ENCODE data around the gene SMG6. TPM values are rescaled to one million over a fixed set of nuclear protein-coding genes. Genes with fewer than 3 reads are reported as not detected.

Gene SMG6
- total RNA-seq, 6 donors from 2014 or later: 29.9 to 126 (median 30.5) TPM

- peak overlapping the region in 3 of 4 donors; percentile 27 to 32 (median 30) for H3K27ac ChIP-seq
- 84% methylated on average over 6 of the region's 6 CpGs for WGBS, 2 donors
These were observed 72.7 kb downstream of the SMG6 start for GRCh38 chr17:2230877-2231276.

GRCh38 chr17:2227025-2227699 lies 76.4 kb downstream of the SMG6 start:
- Histone ChIP-seq H3K27me3 (no peaks in the 10 kb centered on the region), H3K36me3 (no peaks in the 10 kb centered on the region), H3K4me1 (peaks cover 10 to 26% (median 19%) of the 10 kb centered on the region in 4 donors), H3K27ac (no peak overlapping the region), H3K4me3 (no peak overlapping the region), H3K9me3 (no peaks in the 10 kb centered on the region)
- TF ChIP-seq POLR2A (IDR thresholded peaks at IDR 0.05) (no peak), POLR2AphosphoS5 (IDR thresholded peaks at IDR 0.05) (no peak), EP300 (IDR thresholded peaks at IDR 0.05) (no peak)
- TF ChIP-seq, protein P1, sequence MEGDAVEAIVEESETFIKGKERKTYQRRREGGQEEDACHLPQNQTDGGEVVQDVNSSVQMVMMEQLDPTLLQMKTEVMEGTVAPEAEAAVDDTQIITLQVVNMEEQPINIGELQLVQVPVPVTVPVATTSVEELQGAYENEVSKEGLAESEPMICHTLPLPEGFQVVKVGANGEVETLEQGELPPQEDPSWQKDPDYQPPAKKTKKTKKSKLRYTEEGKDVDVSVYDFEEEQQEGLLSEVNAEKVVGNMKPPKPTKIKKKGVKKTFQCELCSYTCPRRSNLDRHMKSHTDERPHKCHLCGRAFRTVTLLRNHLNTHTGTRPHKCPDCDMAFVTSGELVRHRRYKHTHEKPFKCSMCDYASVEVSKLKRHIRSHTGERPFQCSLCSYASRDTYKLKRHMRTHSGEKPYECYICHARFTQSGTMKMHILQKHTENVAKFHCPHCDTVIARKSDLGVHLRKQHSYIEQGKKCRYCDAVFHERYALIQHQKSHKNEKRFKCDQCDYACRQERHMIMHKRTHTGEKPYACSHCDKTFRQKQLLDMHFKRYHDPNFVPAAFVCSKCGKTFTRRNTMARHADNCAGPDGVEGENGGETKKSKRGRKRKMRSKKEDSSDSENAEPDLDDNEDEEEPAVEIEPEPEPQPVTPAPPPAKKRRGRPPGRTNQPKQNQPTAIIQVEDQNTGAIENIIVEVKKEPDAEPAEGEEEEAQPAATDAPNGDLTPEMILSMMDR (IDR thresholded peaks at IDR 0.05): no peak
- ATAC-seq (ENCODE audit: low FRiP score in 2 of 2): no peak
- WGBS, 2 donors: 78 to 88% methylated on average over 6 of the region's 6 CpGs
- no peak for DNase-seq

More at GRCh38 chr17:2230877-2231276, 72.7 kb downstream of the SMG6 start:
- Histone ChIP-seq H3K9me3 (no peaks in the 10 kb centered on the region), H3K36me3 (peaks cover 0 to 7% (median 4%) of the 10 kb centered on the region in 4 donors), H3K27me3 (no peaks in the 10 kb centered on the region), H3K4me3 (no peak overlapping the region), H3K4me1 (peaks cover 4 to 14% (median 11%) of the 10 kb centered on the region in 4 donors)
- ATAC-seq (ENCODE audit: low FRiP score in 2 of 2): no peak
- no peak for DNase-seq
- TF ChIP-seq POLR2AphosphoS5 (IDR thresholded peaks at IDR 0.05): no peak
- no peak for TF ChIP-seq POLR2A (IDR thresholded peaks at IDR 0.05)
- TF ChIP-seq EP300 (IDR thresholded peaks at IDR 0.05): no peak
- TF ChIP-seq, protein P1 (IDR thresholded peaks at IDR 0.05): no peak

DNA sequence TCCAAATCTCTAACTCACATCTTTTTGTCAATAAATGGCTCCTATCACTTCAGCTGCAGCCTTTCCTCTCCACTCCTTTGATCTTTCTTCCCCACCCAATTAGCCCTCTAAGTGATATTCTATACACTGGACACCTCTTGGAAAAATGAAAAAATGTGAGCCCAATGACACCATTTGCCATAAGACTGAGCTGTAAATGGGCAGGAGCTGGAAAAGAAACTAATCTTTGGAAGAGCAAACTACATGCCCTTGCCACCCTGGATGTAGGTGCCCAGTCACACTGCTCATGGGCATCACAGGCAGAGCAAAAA lies 80.0 kb downstream of the SMG6 start:
- Histone ChIP-seq H3K4me3 (no peak overlapping the region), H3K27ac (peak overlapping the region in 1 of 4 donors; percentile 42), H3K9me3 (no peaks in the 10 kb centered on the region), H3K27me3 (no peaks in the 10 kb centered on the region), H3K36me3 (no peaks in the 10 kb centered on the region), H3K4me1 (peaks cover 10 to 12% (median 11%) of the 10 kb centered on the region in 4 donors)
- no peak for TF ChIP-seq EP300 (IDR thresholded peaks at IDR 0.05)
- no peak for TF ChIP-seq POLR2A (IDR thresholded peaks at IDR 0.05)
- TF ChIP-seq POLR2AphosphoS5 (IDR thresholded peaks at IDR 0.05): no peak
- TF ChIP-seq, protein P1 (IDR thresholded peaks at IDR 0.05): no peak
- DNase-seq (no peak), ATAC-seq (ENCODE audit: low FRiP score in 2 of 2) (no peak)

GRCh38 chr17:2222901-2223616 lies 80.5 kb downstream of the SMG6 start:
- ATAC-seq (ENCODE audit: low FRiP score in 2 of 2): peak; percentile 34 to 92
- WGBS, 2 donors: 61 to 70% methylated on average over 10 of the region's 10 CpGs
- H3K4me3 ChIP-seq: no peak overlapping the region
- peak in 1 of 2 donors; percentile 38 for DNase-seq
- no peaks in the 10 kb centered on the region for H3K9me3 ChIP-seq
- peak in 1 of 2 donors; percentile 39 for TF ChIP-seq POLR2AphosphoS5 (IDR thresholded peaks at IDR 0.05)
- TF ChIP-seq EP300 (IDR thresholded peaks at IDR 0.05): no peak
- no peaks in the 10 kb centered on the region for H3K36me3 ChIP-seq
- peaks cover 10 to 12% (median 11%) of the 10 kb centered on the region in 4 donors for H3K4me1 ChIP-seq
- H3K27ac ChIP-seq: peak overlapping the region in 2 of 4 donors; percentile 39 to 42
- no peaks in the 10 kb centered on the region for H3K27me3 ChIP-seq

- Histone ChIP-seq H3K36me3 (no peaks in the 10 kb centered on the region), H3K27ac (peak overlapping the region in 1 of 4 donors; percentile 39), H3K4me3 (no peak overlapping the region), H3K9me3 (no peaks in the 10 kb centered on the region), H3K4me1 (peaks cover 10 to 12% (median 11%) of the 10 kb centered on the region in 4 donors), H3K27me3 (no peaks in the 10 kb centered on the region)
- no peak for TF ChIP-seq POLR2AphosphoS5 (IDR thresholded peaks at IDR 0.05)
- 69 to 78% methylated on average over 5 of the region's 5 CpGs for WGBS, 2 donors
- DNase-seq: no peak
- no peak for ATAC-seq (ENCODE audit: low FRiP score in 2 of 2)
These were observed 81.3 kb downstream of the SMG6 start for GRCh38 chr17:2222301-2222700.

Data from upper lobe of left lung (tissue), 6 donors.